Parathyroid adenoma (tissue), 2 donors: ENCODE results near the gene RPL22.

ENCODE experiments used
- H2AFZ ChIP-seq: fragments of 300-600 bp; sonication (generic); one replicate; pipeline ENCODE4 v1.7.0; 2017; ENCODE audit warnings: antibody characterized with exemption, mild to moderate bottlenecking
- H3K27ac ChIP-seq: fragments of 300-600 bp; sonication (generic); one replicate; pipeline ENCODE4 v1.7.0; 2017
- H3K27me3 ChIP-seq: fragments of 300-600 bp; sonication (generic); one replicate; pipeline ENCODE4 v1.7.0; 2017; ENCODE audit warnings: low read length; ENCODE audit not compliant: control insufficient read depth, insufficient read depth
- H3K36me3 ChIP-seq: fragments of 300-600 bp; sonication (generic); one replicate; pipeline ENCODE4 v1.7.0; 2017; ENCODE audit warnings: low read length; ENCODE audit not compliant: control insufficient read depth, insufficient read depth
- H3K4me1 ChIP-seq: fragments of 300-600 bp; sonication (generic); one replicate; pipeline ENCODE4 v1.7.0; 2017; ENCODE audit warnings: control low read depth
- H3K4me2 ChIP-seq: fragments of 300-600 bp; sonication (generic); one replicate; pipeline ENCODE4 v1.7.0; 2017; ENCODE audit warnings: low read length
- H3K4me3 ChIP-seq: fragments of 300-600 bp; sonication (generic); one replicate; pipeline ENCODE4 v1.7.0; 2017; ENCODE audit warnings: low read depth, low read length
- H3K79me2 ChIP-seq: fragments of 300-600 bp; sonication (generic); one replicate; pipeline ENCODE4 v1.7.0; 2017; ENCODE audit warnings: control low read depth
- H3K9ac ChIP-seq: fragments of 300-600 bp; sonication (generic); one replicate; pipeline ENCODE4 v1.7.0; 2017; ENCODE audit warnings: mild to moderate bottlenecking
- H3K9me3 ChIP-seq: fragments of 300-600 bp; sonication (generic); one replicate; pipeline ENCODE4 v1.7.0; 2017; ENCODE audit warnings: low read length; ENCODE audit not compliant: control insufficient read depth
- TF ChIP-seq, protein P1 (sequence below): fragments of 300-600 bp; sonication (generic); IDR thresholded peaks from one replicate; pipeline ENCODE4 v1.7.0; 2017; ENCODE audit warnings: antibody characterized with exemption, mild to moderate bottlenecking
- donor health status: primary hyperparathyroidism.

RPL22 gene

DNA sequence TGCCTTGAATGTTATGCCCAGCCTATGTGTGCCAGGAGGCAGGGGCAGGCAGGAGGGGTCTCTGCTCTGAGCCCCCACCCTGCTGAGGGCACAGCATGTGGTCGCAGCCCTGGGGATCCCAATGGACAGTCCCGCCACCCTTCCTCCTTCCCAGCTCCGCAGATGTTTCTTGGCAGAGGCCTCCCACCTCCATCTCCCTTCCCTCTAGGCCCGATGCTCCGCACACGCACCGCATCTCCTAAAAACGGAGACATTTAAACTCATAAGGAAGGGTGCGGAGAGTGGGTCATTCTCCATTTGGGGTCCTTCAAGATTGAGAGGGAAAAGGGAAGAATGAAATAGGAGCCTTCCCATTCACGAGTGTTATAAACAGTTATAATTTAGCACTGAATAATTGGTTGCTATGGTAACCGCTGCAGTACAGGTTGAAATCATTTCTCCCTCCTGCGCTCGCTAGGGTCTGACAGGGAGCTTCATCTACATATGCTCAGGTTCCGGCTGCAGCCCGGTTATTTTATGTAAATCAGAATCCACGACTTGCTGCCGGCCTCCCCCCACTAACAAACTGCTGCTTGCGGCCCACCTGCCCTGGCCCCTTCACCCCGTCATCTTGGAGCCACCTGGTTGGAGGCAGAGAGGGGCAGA, 35.3 kb downstream of the RPL22 start:
- Histone ChIP-seq H3K27me3 (no peaks in the 10 kb centered on the region), H2AFZ (no peak overlapping the region), H3K79me2 (no peaks in the 10 kb centered on the region), H3K4me1 (no peaks in the 10 kb centered on the region), H3K9ac (no peak overlapping the region), H3K27ac (no peak overlapping the region), H3K4me2 (no peak overlapping the region), H3K9me3 (no peaks in the 10 kb centered on the region), H3K4me3 (no peak overlapping the region), H3K36me3 (no peaks in the 10 kb centered on the region)
- TF ChIP-seq, protein P1, sequence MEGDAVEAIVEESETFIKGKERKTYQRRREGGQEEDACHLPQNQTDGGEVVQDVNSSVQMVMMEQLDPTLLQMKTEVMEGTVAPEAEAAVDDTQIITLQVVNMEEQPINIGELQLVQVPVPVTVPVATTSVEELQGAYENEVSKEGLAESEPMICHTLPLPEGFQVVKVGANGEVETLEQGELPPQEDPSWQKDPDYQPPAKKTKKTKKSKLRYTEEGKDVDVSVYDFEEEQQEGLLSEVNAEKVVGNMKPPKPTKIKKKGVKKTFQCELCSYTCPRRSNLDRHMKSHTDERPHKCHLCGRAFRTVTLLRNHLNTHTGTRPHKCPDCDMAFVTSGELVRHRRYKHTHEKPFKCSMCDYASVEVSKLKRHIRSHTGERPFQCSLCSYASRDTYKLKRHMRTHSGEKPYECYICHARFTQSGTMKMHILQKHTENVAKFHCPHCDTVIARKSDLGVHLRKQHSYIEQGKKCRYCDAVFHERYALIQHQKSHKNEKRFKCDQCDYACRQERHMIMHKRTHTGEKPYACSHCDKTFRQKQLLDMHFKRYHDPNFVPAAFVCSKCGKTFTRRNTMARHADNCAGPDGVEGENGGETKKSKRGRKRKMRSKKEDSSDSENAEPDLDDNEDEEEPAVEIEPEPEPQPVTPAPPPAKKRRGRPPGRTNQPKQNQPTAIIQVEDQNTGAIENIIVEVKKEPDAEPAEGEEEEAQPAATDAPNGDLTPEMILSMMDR: no peak

DNA sequence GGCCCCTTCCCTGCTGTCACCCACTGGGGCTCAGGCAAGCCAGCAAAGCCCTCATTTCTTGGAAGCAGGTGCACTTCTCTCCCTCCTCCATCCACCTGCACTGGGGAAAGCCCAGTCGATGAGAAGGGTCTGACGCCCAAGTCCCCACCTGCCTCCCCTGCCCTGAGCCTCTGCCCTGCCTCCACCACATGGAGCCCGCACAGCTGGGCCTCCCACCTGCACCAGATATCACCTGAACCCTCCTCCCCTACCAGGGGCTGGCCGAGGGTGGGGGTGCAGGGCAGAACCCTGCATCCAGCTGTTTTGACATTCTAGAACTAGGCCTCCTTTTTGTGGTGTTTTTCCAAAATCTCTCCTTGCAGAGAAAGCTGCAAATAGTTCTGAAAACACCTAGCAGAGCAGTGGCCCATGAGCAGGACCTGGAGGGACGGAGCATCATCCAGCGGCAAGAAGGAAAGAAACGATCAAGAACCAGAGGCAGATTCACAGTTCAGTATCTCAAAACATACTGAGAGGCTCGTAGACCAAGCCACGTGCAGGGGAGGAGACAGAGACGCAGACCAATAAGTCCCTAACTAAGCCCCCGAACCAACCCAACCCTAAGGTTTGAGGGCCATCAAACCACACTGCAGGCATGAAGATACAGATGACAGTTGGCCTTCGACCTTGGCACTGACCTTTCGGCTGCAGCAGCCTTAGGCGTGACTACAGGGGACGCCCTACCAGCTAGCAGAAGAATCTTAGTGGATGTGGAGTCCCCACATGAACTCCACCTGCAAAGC, 36.0 kb downstream of the RPL22 start:
- Histone ChIP-seq H3K27me3 (no peaks in the 10 kb centered on the region), H3K9me3 (no peaks in the 10 kb centered on the region), H3K9ac (no peak overlapping the region)

DNA sequence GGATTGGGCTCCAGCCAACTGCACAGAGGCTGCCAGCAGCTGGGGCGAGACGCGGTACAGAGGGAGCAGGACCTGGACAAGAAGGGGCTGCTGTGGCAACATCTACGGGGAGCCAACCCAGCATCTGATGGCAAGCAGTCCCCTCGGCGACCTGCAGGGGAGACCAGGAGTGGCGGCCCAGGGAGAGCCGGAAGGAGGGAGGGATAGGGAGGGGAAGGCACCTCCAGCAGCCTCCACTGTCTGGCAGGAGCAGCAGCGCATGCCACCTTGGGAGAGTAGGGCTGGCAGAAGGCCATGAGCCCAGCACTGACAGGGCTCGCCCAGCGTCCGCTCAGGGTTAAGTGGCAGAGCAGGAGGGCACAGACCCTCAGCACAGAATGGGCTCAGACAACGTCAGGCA, 36.6 kb downstream of the RPL22 start:
- no peak overlapping the region for H3K4me3 ChIP-seq
- H3K27ac ChIP-seq: no peak overlapping the region
- H3K9me3 ChIP-seq: no peaks in the 10 kb centered on the region
- no peaks in the 10 kb centered on the region for H3K36me3 ChIP-seq
- TF ChIP-seq, protein P1: no peak
- no peaks in the 10 kb centered on the region for H3K27me3 ChIP-seq
- no peak overlapping the region for H3K4me2 ChIP-seq
- H2AFZ ChIP-seq: no peak overlapping the region
- no peaks in the 10 kb centered on the region for H3K79me2 ChIP-seq
- H3K4me1 ChIP-seq: peaks cover 4% of the 10 kb centered on the region
- no peak overlapping the region for H3K9ac ChIP-seq

More for the DNA sequence above, 36.0 kb downstream of the RPL22 start:
- no peaks in the 10 kb centered on the region for H3K36me3 ChIP-seq
- TF ChIP-seq, protein P1: no peak
- H3K4me1 ChIP-seq: no peaks in the 10 kb centered on the region
- H3K79me2 ChIP-seq: no peaks in the 10 kb centered on the region
- H2AFZ ChIP-seq: no peak overlapping the region
- H3K27ac ChIP-seq: no peak overlapping the region
- no peak overlapping the region for H3K4me3 ChIP-seq
- H3K4me2 ChIP-seq: no peak overlapping the region

DNA sequence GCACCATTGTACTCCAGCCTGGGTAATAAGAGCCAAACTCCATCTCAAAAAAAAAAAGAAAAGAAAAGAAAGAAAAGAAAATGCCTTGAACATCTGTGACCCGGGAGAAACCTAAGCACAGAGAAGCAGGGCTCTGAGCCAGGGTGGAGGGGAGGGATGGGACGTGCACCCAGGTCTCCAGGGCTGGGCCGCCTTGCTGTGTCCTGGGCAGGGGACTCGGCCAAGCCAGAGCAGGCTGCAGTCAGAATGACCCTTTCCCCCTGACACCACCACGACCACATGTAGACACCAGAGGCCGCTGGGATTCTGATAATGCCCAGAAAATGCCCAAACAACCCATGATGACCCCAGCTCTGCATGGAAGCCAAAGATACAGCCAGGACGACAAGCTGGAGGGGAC, 37.1 kb downstream of the RPL22 start:
- no peaks in the 10 kb centered on the region for H3K9me3 ChIP-seq
- peaks cover 7% of the 10 kb centered on the region for H3K4me1 ChIP-seq
- TF ChIP-seq, protein P1: no peak
- no peaks in the 10 kb centered on the region for H3K27me3 ChIP-seq
- no peak overlapping the region for H3K27ac ChIP-seq
- no peaks in the 10 kb centered on the region for H3K36me3 ChIP-seq
- no peaks in the 10 kb centered on the region for H3K79me2 ChIP-seq
- H3K4me2 ChIP-seq: no peak overlapping the region
- no peak overlapping the region for H3K4me3 ChIP-seq
- H3K9ac ChIP-seq: no peak overlapping the region
- no peak overlapping the region for H2AFZ ChIP-seq
